Measurements from ENCODE around the gene ACSS1. TPM values are rescaled to one million over a fixed set of nuclear protein-coding genes. Genes with fewer than 3 reads are reported as not detected.

The ACSS1 gene
- total RNA-seq, 4 donors from 2014 or later: 33.7 to 42.3 (median 38.4) TPM

DNA sequence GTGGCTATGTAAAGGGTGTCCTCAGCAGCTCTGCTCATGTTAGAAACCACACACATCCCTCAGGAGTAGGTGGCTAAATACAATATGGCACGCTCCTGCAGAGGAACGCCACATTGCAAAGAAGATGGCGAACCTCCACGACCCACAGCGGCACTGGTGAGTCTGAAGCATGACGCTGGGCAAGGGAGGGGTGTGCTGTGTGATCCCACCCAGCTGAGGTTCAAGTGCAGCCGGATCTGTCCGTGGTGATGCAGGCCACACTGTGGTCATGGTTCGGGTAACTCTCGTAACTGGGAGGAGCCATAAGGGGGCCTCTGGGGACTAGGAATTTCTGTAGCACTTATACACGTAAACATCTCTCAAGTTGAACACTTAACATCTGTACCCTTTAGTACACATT lies 42.0 kb downstream of the ACSS1 start:
- H3K4me3 ChIP-seq (ENCODE audit: low read depth, poor library complexity, severe bottlenecking): no peak overlapping the region
- intact Hi-C loops (cut with DNase I; ENCODE audit: low total_unique reads): no loop called here
- TF ChIP-seq, protein P1, sequence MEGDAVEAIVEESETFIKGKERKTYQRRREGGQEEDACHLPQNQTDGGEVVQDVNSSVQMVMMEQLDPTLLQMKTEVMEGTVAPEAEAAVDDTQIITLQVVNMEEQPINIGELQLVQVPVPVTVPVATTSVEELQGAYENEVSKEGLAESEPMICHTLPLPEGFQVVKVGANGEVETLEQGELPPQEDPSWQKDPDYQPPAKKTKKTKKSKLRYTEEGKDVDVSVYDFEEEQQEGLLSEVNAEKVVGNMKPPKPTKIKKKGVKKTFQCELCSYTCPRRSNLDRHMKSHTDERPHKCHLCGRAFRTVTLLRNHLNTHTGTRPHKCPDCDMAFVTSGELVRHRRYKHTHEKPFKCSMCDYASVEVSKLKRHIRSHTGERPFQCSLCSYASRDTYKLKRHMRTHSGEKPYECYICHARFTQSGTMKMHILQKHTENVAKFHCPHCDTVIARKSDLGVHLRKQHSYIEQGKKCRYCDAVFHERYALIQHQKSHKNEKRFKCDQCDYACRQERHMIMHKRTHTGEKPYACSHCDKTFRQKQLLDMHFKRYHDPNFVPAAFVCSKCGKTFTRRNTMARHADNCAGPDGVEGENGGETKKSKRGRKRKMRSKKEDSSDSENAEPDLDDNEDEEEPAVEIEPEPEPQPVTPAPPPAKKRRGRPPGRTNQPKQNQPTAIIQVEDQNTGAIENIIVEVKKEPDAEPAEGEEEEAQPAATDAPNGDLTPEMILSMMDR (IDR thresholded peaks at IDR 0.05): no peak
- WGBS, 2 donors: 89 to 97% methylated on average over 11 of the region's 11 CpGs
- DNase-seq (ENCODE audit: low spot score in 2 of 2): peak in 1 of 2 donors; percentile 65

DNA sequence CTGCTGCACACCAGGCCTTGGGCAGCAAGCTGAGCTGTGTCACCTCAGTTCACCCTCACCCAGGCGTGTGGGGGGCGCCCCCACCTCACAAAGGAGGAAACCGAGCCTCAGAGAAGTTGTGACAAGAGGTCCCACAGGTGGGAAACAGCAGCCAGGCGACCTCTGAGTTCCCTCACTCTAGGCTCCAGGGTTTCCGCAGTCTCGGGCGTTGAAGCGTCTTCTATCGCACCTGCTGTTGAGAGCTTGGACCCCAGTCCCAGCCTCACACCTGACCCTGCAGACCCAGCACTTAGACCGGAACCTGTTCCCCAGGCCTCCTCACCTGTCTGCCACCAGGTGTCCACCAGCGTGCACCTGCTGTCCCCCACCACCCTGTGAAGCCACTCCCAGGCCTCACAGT lies 43.1 kb downstream of the ACSS1 start:
- H3K4me3 ChIP-seq (ENCODE audit: low read depth, poor library complexity, severe bottlenecking): no peak overlapping the region
- intact Hi-C loops (cut with DNase I; ENCODE audit: low total_unique reads): no loop called here
- peak in 1 of 2 donors; percentile 82 for DNase-seq (ENCODE audit: low spot score in 2 of 2)
- WGBS, 2 donors: 91 to 96% methylated on average over 11 of the region's 11 CpGs
- TF ChIP-seq POLR2A (IDR thresholded peaks at IDR 0.05): no peak
- TF ChIP-seq, protein P1 (IDR thresholded peaks at IDR 0.05): no peak

DNA sequence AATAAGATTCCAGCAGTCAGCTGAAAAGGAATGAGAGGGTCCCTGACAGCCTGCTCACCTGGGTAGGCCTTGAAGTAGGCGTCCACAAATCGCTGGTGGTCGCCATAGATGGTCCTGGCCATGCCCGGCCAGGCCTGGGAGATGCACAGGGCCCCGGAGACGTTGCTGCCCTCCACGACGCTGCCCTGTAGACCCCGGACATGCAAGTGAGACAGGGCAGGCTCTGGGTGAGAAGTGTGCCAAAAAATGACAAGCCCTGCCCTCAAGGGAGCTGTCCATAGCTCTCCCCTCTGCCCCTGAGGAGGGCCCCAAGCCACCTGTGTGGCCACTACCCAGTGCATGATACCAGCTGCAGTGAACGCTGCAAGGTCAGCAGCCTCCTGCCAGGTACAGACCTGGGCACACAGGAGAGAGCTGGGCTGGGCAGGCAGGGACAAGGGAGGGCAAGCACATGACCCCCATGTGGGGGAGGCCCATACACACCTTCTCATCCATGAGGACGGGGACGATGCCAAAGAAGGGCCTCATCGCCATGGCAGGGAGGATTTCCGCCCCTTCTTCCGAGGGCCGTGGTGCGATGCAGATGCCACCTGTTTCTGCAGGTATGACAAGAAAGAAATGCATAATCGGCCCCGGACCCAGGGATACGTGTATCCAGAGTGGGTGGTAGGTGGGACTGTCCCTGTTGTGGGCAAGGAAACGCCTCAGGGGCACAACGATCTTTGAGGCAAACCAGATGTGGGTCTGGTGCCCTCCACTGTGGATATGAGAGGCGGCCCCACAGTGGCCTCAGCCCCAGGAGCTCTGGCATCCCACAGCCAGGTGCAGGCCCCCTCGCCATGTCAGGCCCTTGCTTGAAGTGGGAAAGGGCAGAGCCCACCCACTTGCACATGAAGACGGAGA lies 44.2 kb downstream of the ACSS1 start:
- intact Hi-C loops (cut with DNase I; ENCODE audit: low total_unique reads): no loop called here
- no peak overlapping the region for H3K4me3 ChIP-seq (ENCODE audit: low read depth, poor library complexity, severe bottlenecking)
- 92 to 93% methylated on average over 25 of the region's 25 CpGs for WGBS, 2 donors
- no peak for TF ChIP-seq POLR2A (IDR thresholded peaks at IDR 0.05)
- TF ChIP-seq, protein P1 (IDR thresholded peaks at IDR 0.05): no peak
- peak in 1 of 2 donors; percentile 65 for DNase-seq (ENCODE audit: low spot score in 2 of 2)

DNA sequence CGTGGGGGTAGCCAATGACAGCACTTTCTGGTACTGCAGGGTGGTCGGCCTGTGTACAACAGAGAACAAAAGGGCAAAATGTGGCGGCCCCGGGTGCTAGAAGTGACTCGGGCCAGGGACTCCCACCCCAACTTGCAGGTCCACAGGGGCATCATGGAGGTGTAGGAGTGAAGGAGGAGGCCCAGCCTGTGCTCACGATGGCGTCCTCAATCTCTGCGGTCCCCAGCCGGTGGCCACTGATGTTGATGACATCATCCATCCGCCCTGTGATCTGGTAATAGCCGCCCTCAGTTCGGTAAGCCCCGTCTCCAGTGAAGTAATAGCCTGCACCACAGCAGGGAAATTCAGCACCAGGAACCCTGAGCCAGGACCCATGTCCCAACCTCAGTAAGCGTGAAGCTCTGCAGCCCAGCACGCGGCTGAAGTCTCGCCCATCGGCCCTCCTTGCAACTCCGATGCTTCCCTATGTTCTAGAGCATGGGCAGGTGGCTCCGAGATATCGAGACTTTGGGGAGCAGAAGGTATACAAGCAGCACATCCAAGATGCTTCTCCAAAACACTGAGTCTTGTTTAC lies 45.2 kb downstream of the ACSS1 start:
- 94 to 96% methylated on average over 21 of the region's 21 CpGs for WGBS, 2 donors
- peak in 1 of 2 donors; percentile 59 for DNase-seq (ENCODE audit: low spot score in 2 of 2)
- intact Hi-C loops (cut with DNase I; ENCODE audit: low total_unique reads): no loop called here
- TF ChIP-seq POLR2A (IDR thresholded peaks at IDR 0.05): no peak
- TF ChIP-seq, protein P1 (IDR thresholded peaks at IDR 0.05): no peak
- no peak overlapping the region for H3K4me3 ChIP-seq (ENCODE audit: low read depth, poor library complexity, severe bottlenecking)

DNA sequence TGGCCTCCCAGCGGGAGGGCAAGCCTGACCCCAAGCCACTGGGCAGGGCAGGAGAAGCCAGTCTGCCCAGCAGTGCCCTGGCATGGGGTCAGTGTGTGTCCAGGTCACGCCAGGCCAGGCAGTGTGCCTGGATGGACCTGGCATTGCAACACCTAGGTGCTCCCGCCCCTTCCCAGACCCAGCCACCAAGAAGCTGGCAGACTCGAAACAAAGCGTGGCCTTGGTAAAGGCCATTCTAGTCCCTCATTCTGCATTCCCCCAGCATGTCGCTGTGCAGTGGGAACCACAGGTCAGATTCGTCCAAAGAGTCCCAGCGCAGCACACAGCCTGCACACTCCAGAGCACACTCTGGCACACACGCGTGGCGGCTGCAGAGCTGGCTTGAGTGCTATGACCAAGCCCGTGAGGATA lies 46.1 kb downstream of the ACSS1 start:
- peak in 1 of 2 donors; percentile 61 for DNase-seq (ENCODE audit: low spot score in 2 of 2)
- WGBS, 2 donors: 96% methylated on average over 11 to 12 of the region's 12 CpGs
- no peak for TF ChIP-seq POLR2A (IDR thresholded peaks at IDR 0.05)
- TF ChIP-seq, protein P1 (IDR thresholded peaks at IDR 0.05): no peak

More for the DNA sequence above, 46.1 kb downstream of the ACSS1 start:
- H3K4me3 ChIP-seq (ENCODE audit: low read depth, poor library complexity, severe bottlenecking): no peak overlapping the region
- intact Hi-C loops (cut with DNase I; ENCODE audit: low total_unique reads): no loop called here
